GM12878 (cell line): ENCODE measurements around the gene NR2F1. TPM values are rescaled to one million over a fixed set of nuclear protein-coding genes. Genes with fewer than 3 reads are reported as not detected.
A peak's percentile ranks its signal among the peaks of the same experiment; 100 is the strongest.

Experiments
- BMI1 ChIP-seq: fragments of 450-650 bp; IDR thresholded peaks from 2 replicates; pipeline ENCODE4 v1.6.1; 2016; ENCODE audit warnings: mild to moderate bottlenecking, moderate library complexity, borderline replicate concordance
- HCFC1 ChIP-seq: fragments of 150-350 bp; IDR thresholded peaks from 2 replicates; pipeline ENCODE4 v1.6.1; 2014; ENCODE audit warnings: low read length
- LARP7 ChIP-seq: fragments of 450-650 bp; IDR thresholded peaks from 2 replicates; pipeline ENCODE4 v1.6.1; 2017; ENCODE audit warnings: mild to moderate bottlenecking
- POLR2AphosphoS2 ChIP-seq: IDR thresholded peaks from 2 replicates; pipeline ENCODE4 v1.6.1; 2011; ENCODE audit warnings: low read depth, mild to moderate bottlenecking, low read length, improper control_type of control experiment, moderate library complexity
- RBBP5 ChIP-seq: fragments of 200-600 bp; sonication (generic); conservative IDR thresholded peaks from 2 replicates; pipeline ENCODE4 v1.6.1; 2016
- SMAD1 ChIP-seq: fragments of 450-650 bp; IDR thresholded peaks from 2 replicates; pipeline ENCODE4 v1.6.1; 2018; ENCODE audit warnings: mild to moderate bottlenecking, low read depth; ENCODE audit not compliant: partially characterized antibody
- SREBF1 ChIP-seq: IDR thresholded peaks from 2 replicates; pipeline ENCODE4 v1.6.1; 2012; ENCODE audit warnings: mild to moderate bottlenecking, low read length
- ZBED1 ChIP-seq: IDR thresholded peaks from 2 replicates; pipeline ENCODE4 v1.6.1; 2016; ENCODE audit warnings: borderline replicate concordance
- polyA plus RNA-seq, 11 experiments: library from polyadenylated mRNA; depleted of rRNA in 4 of 11; unstranded in 6 of 11; stranded (reverse) in 5 of 11; fragments of >200 nt; fragmentation: Nextera tagmentation in 4 of 11; fragmentation: Illumina TruSeq in 1 of 11; extraction: Ambion mirVana in 4 of 11; extraction: Trizol in 1 of 11; gene quantifications; 1 replicate in 1 of 11; 2 replicates in 10 of 11; pipeline versions ENCODE4 v1.2.1 to v1.2.3, GENCODE V29; 2011 to 2016; ENCODE audit warnings: inconsistent platforms in 2 of 11, missing spikeins in 2 of 11, low read depth in 1 of 11
- total RNA-seq, 4 experiments: library from RNA; depleted of rRNA in 3 of 4; stranded (reverse); fragments of >200 nt in 3 of 4; fragmentation: Illumina TruSeq in 1 of 4; extraction: Trizol in 1 of 4; gene quantifications; 2 replicates each; pipeline versions ENCODE4 v1.2.1 to v1.2.3, GENCODE V29; 2013 to 2021
- TF ChIP-seq, protein P1 (sequence below): fragments of 450-650 bp; IDR thresholded peaks from 2 replicates; pipeline ENCODE4 v1.6.1; 2016; ENCODE audit warnings: mild to moderate bottlenecking, moderate library complexity, borderline replicate concordance
- TF ChIP-seq, protein P2 (sequence below): fragments of 450-650 bp; IDR thresholded peaks from 2 replicates; pipeline ENCODE4 v1.6.1; 2017; ENCODE audit warnings: mild to moderate bottlenecking, moderate library complexity
- TF ChIP-seq, protein P3 (sequence below): fragments of 450-650 bp; IDR thresholded peaks from 2 replicates; pipeline ENCODE4 v1.6.1; 2017; ENCODE audit warnings: antibody characterized with exemption, mild to moderate bottlenecking, moderate library complexity
- TF ChIP-seq, protein P4 (sequence below): fragments of 150-350 bp; IDR thresholded peaks from 2 replicates; pipeline ENCODE4 v1.6.1; 2014; ENCODE audit warnings: mild to moderate bottlenecking, low read depth, low read length
- TF ChIP-seq, protein P5 (sequence below): fragments of 450-650 bp; IDR thresholded peaks from 2 replicates; pipeline ENCODE4 v1.6.1; 2018; ENCODE audit warnings: borderline replicate concordance, mild to moderate bottlenecking; ENCODE audit not compliant: partially characterized antibody

The NR2F1 gene
- total and polyA plus RNA-seq, 10 of the 15 experiments (the other 5 are each of a cell fraction or from before 2014, with no cell fraction given) = 0.04 to 0.79 (median 0.36) TPM; not detected in 7

DNA sequence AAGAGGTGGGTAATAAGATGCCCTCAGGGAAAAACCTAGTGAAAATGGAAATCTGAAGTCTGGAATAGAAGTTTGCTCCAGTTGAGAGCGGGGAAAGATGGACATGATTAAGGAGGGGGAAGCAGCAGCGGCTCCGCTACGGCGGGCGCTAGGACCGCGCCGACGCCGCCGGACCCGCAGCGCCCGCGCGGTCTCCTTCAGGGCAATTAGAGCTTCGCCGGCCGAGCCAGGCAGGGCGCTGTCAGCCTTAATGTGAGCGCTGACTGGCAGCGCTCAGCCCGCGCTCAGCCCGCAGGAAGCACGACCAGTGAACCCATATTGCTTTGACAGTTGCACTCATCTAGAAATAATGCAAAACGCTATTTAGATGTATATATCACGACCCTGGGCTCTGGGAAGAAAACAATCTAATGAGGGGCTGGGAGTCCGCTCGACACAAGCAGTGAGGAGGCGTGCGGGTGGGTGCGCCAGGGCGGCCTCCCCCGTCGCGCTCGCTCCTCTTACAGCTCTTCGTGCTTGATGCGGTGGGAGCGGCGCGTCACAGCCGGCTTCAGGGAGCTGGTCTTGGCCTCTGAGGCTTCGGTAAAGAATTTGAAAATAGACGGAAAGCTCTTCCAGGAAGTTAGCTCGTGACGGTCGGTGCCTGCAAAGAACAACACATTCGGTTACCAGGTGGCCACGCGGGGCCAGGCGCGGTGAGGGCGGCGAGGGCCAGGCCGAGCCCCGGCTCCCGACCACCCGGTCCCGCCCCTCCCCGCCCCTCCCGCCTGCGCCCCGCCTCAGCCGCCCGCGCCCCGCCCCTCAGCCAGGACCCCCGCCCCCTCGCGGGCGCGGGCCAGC, 37.7 kb downstream of the NR2F1 start (continued):
- TF ChIP-seq POLR2AphosphoS2 = no peak
- no peak for TF ChIP-seq RBBP5
- TF ChIP-seq, protein P1, sequence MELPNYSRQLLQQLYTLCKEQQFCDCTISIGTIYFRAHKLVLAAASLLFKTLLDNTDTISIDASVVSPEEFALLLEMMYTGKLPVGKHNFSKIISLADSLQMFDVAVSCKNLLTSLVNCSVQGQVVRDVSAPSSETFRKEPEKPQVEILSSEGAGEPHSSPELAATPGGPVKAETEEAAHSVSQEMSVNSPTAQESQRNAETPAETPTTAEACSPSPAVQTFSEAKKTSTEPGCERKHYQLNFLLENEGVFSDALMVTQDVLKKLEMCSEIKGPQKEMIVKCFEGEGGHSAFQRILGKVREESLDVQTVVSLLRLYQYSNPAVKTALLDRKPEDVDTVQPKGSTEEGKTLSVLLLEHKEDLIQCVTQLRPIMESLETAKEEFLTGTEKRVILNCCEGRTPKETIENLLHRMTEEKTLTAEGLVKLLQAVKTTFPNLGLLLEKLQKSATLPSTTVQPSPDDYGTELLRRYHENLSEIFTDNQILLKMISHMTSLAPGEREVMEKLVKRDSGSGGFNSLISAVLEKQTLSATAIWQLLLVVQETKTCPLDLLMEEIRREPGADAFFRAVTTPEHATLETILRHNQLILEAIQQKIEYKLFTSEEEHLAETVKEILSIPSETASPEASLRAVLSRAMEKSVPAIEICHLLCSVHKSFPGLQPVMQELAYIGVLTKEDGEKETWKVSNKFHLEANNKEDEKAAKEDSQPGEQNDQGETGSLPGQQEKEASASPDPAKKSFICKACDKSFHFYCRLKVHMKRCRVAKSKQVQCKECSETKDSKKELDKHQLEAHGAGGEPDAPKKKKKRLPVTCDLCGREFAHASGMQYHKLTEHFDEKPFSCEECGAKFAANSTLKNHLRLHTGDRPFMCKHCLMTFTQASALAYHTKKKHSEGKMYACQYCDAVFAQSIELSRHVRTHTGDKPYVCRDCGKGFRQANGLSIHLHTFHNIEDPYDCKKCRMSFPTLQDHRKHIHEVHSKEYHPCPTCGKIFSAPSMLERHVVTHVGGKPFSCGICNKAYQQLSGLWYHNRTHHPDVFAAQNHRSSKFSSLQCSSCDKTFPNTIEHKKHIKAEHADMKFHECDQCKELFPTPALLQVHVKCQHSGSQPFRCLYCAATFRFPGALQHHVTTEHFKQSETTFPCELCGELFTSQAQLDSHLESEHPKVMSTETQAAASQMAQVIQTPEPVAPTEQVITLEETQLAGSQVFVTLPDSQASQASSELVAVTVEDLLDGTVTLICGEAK = no peak
- TF ChIP-seq, protein P2, sequence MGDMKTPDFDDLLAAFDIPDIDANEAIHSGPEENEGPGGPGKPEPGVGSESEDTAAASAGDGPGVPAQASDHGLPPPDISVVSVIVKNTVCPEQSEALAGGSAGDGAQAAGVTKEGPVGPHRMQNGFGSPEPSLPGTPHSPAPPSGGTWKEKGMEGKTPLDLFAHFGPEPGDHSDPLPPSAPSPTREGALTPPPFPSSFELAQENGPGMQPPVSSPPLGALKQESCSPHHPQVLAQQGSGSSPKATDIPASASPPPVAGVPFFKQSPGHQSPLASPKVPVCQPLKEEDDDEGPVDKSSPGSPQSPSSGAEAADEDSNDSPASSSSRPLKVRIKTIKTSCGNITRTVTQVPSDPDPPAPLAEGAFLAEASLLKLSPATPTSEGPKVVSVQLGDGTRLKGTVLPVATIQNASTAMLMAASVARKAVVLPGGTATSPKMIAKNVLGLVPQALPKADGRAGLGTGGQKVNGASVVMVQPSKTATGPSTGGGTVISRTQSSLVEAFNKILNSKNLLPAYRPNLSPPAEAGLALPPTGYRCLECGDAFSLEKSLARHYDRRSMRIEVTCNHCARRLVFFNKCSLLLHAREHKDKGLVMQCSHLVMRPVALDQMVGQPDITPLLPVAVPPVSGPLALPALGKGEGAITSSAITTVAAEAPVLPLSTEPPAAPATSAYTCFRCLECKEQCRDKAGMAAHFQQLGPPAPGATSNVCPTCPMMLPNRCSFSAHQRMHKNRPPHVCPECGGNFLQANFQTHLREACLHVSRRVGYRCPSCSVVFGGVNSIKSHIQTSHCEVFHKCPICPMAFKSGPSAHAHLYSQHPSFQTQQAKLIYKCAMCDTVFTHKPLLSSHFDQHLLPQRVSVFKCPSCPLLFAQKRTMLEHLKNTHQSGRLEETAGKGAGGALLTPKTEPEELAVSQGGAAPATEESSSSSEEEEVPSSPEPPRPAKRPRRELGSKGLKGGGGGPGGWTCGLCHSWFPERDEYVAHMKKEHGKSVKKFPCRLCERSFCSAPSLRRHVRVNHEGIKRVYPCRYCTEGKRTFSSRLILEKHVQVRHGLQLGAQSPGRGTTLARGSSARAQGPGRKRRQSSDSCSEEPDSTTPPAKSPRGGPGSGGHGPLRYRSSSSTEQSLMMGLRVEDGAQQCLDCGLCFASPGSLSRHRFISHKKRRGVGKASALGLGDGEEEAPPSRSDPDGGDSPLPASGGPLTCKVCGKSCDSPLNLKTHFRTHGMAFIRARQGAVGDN = no peak
- TF ChIP-seq, protein P3, sequence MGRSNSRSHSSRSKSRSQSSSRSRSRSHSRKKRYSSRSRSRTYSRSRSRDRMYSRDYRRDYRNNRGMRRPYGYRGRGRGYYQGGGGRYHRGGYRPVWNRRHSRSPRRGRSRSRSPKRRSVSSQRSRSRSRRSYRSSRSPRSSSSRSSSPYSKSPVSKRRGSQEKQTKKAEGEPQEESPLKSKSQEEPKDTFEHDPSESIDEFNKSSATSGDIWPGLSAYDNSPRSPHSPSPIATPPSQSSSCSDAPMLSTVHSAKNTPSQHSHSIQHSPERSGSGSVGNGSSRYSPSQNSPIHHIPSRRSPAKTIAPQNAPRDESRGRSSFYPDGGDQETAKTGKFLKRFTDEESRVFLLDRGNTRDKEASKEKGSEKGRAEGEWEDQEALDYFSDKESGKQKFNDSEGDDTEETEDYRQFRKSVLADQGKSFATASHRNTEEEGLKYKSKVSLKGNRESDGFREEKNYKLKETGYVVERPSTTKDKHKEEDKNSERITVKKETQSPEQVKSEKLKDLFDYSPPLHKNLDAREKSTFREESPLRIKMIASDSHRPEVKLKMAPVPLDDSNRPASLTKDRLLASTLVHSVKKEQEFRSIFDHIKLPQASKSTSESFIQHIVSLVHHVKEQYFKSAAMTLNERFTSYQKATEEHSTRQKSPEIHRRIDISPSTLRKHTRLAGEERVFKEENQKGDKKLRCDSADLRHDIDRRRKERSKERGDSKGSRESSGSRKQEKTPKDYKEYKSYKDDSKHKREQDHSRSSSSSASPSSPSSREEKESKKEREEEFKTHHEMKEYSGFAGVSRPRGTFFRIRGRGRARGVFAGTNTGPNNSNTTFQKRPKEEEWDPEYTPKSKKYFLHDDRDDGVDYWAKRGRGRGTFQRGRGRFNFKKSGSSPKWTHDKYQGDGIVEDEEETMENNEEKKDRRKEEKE = no peak
- TF ChIP-seq HCFC1 = no peak
- TF ChIP-seq BMI1 = no peak
- TF ChIP-seq, protein P4, sequence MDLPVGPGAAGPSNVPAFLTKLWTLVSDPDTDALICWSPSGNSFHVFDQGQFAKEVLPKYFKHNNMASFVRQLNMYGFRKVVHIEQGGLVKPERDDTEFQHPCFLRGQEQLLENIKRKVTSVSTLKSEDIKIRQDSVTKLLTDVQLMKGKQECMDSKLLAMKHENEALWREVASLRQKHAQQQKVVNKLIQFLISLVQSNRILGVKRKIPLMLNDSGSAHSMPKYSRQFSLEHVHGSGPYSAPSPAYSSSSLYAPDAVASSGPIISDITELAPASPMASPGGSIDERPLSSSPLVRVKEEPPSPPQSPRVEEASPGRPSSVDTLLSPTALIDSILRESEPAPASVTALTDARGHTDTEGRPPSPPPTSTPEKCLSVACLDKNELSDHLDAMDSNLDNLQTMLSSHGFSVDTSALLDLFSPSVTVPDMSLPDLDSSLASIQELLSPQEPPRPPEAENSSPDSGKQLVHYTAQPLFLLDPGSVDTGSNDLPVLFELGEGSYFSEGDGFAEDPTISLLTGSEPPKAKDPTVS = no peak
- no peak for TF ChIP-seq SREBF1
- no peak for TF ChIP-seq SMAD1
- TF ChIP-seq, protein P5, sequence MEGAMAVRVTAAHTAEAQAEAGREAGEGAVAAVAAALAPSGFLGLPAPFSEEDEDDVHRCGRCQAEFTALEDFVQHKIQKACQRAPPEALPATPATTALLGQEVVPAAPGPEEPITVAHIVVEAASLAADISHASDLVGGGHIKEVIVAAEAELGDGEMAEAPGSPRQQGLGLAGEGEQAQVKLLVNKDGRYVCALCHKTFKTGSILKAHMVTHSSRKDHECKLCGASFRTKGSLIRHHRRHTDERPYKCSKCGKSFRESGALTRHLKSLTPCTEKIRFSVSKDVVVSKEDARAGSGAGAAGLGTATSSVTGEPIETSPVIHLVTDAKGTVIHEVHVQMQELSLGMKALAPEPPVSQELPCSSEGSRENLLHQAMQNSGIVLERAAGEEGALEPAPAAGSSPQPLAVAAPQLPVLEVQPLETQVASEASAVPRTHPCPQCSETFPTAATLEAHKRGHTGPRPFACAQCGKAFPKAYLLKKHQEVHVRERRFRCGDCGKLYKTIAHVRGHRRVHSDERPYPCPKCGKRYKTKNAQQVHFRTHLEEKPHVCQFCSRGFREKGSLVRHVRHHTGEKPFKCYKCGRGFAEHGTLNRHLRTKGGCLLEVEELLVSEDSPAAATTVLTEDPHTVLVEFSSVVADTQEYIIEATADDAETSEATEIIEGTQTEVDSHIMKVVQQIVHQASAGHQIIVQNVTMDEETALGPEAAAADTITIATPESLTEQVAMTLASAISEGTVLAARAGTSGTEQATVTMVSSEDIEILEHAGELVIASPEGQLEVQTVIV = peak; percentile 43
- TF ChIP-seq LARP7 = 0 out of 2 replicates have a peak, but pooled peaks have one; percentile 60
- TF ChIP-seq ZBED1 = no peak
